Stimulated activated CD4-positive, alpha-beta T cell treated with anti-CD3 and anti-CD28 coated beads, Interleukin-4, amount 100 ng/mL, for 4 hours (primary cell): ENCODE results near the gene ANXA2.
A peak's percentile ranks its signal among the peaks of the same experiment; 100 is the strongest.

Experiments
- DNase-seq, 2 experiments: peaks; one replicate each; pipeline ENCODE4 v3.0.0-alpha.2; 2020

The ANXA2 gene

GRCh38 chr15:60363903-60364611 lies 33.7 kb downstream of the ANXA2 start:
- DNase-seq = no peak

GRCh38 chr15:60363087-60363549 lies 34.7 kb downstream of the ANXA2 start:
- no peak for DNase-seq

GRCh38 chr15:60362321-60363086 lies 35.3 kb downstream of the ANXA2 start:
- DNase-seq = peak in 1 of 2 experiments; percentile 17

GRCh38 chr15:60359738-60360137 lies 38.0 kb downstream of the ANXA2 start:
- DNase-seq = peak; percentile 15 to 29

- no peak for DNase-seq
Measured at GRCh38 chr15:60358935-60359682, 38.7 kb downstream of the ANXA2 start.

- DNase-seq = no peak
Measured at GRCh38 chr15:60356832-60357231, 41.0 kb downstream of the ANXA2 start.

- DNase-seq = no peak
Measured at GRCh38 chr15:60355148-60355857, 42.5 kb downstream of the ANXA2 start.

GRCh38 chr15:60353245-60353920 lies 44.4 kb downstream of the ANXA2 start:
- no peak for DNase-seq

GRCh38 chr15:60352525-60352924 lies 45.3 kb downstream of the ANXA2 start:
- DNase-seq = no peak

- no peak for DNase-seq
Measured at GRCh38 chr15:60351066-60351465, 46.7 kb downstream of the ANXA2 start.

- DNase-seq = no peak
Measured at GRCh38 chr15:60350108-60350507, 47.7 kb downstream of the ANXA2 start.

GRCh38 chr15:60349589-60349988 lies 48.2 kb downstream of the ANXA2 start:
- no peak for DNase-seq

- DNase-seq = no peak
Measured at GRCh38 chr15:60347480-60348049, 50.2 kb downstream of the ANXA2 start.

GRCh38 chr15:60346653-60347052 lies 51.1 kb downstream of the ANXA2 start:
- DNase-seq = no peak

GRCh38 chr15:60346077-60346476 lies 51.7 kb downstream of the ANXA2 start:
- no peak for DNase-seq

- no peak for DNase-seq
Measured at GRCh38 chr15:60345598-60345997, 52.2 kb downstream of the ANXA2 start.

- DNase-seq = no peak
Measured at GRCh38 chr15:60344987-60345386, 52.8 kb downstream of the ANXA2 start.

- DNase-seq = no peak
Measured at GRCh38 chr15:60344461-60344860, 53.3 kb downstream of the ANXA2 start.

- DNase-seq = no peak
Measured at GRCh38 chr15:60343221-60343970, 54.4 kb downstream of the ANXA2 start.

- no peak for DNase-seq
Measured at GRCh38 chr15:60340207-60340921, 57.4 kb downstream of the ANXA2 start.
